ES-I3 (cell line): ENCODE results near the gene FAP.

ENCODE experiments used
- H3K36me3 ChIP-seq: 2 replicates; pipeline ENCODE4 v1.6.1; 2013; ENCODE audit warnings: mild to moderate bottlenecking, low read length, control low read depth, moderate library complexity; ENCODE audit not compliant: insufficient read depth
- H3K4me1 ChIP-seq: 2 replicates; pipeline ENCODE4 v1.6.1; 2013; ENCODE audit warnings: mild to moderate bottlenecking, control low read depth, low read length; ENCODE audit not compliant: insufficient read depth
- H3K9ac ChIP-seq: 2 replicates; pipeline ENCODE4 v1.6.1; 2013; ENCODE audit warnings: low read depth, mild to moderate bottlenecking, low read length, moderate library complexity
- H3K9me3 ChIP-seq: 2 replicates; pipeline ENCODE4 v1.6.1; 2013; ENCODE audit warnings: mild to moderate bottlenecking, low read length, moderate library complexity; ENCODE audit not compliant: control insufficient read depth, insufficient read depth

FAP gene

GRCh38 chr2:162243294-162243693 lies at the start of gene FAP:
Gene FAP, minus strand, starts transcription at chr2:162243445. Its CDS starts 118 bp downstream, at chr2:162243327.
- H3K4me1 ChIP-seq: peaks cover 3% of the 10 kb centered on the region; the same call in 1 of the 2 replicates
- H3K9ac ChIP-seq: no peak within 1 kb of the TSS
- no peaks in the 10 kb centered on the region for H3K36me3 ChIP-seq
- no peaks in the 10 kb centered on the region for H3K9me3 ChIP-seq

GRCh38 chr2:162291748-162292147 lies 48.5 kb upstream of the FAP start:
- no peak overlapping the region for H3K9ac ChIP-seq
- H3K36me3 ChIP-seq: no peaks in the 10 kb centered on the region
- no peaks in the 10 kb centered on the region for H3K4me1 ChIP-seq
- H3K9me3 ChIP-seq: no peaks in the 10 kb centered on the region

GRCh38 chr2:162282765-162283425 lies 39.6 kb upstream of the FAP start:
- Histone ChIP-seq H3K9me3 (no peaks in the 10 kb centered on the region), H3K9ac (no peak overlapping the region), H3K36me3 (no peaks in the 10 kb centered on the region), H3K4me1 (no peaks in the 10 kb centered on the region)

GRCh38 chr2:162280654-162281053 lies 37.4 kb upstream of the FAP start:
- no peaks in the 10 kb centered on the region for H3K4me1 ChIP-seq
- no peak overlapping the region for H3K9ac ChIP-seq
- H3K9me3 ChIP-seq: no peaks in the 10 kb centered on the region
- no peaks in the 10 kb centered on the region for H3K36me3 ChIP-seq

- no peaks in the 10 kb centered on the region for H3K36me3 ChIP-seq
- H3K4me1 ChIP-seq: no peaks in the 10 kb centered on the region
- H3K9ac ChIP-seq: no peak overlapping the region
- H3K9me3 ChIP-seq: no peaks in the 10 kb centered on the region
Observed at GRCh38 chr2:162277381-162277780, 34.1 kb upstream of the FAP start.

GRCh38 chr2:162267996-162268395 lies 24.8 kb upstream of the FAP start:
- no peaks in the 10 kb centered on the region for H3K4me1 ChIP-seq
- H3K9ac ChIP-seq: no peak overlapping the region
- no peaks in the 10 kb centered on the region for H3K9me3 ChIP-seq
- no peaks in the 10 kb centered on the region for H3K36me3 ChIP-seq

- H3K4me1 ChIP-seq: no peaks in the 10 kb centered on the region
- no peaks in the 10 kb centered on the region for H3K9me3 ChIP-seq
- H3K9ac ChIP-seq: no peak overlapping the region
- no peaks in the 10 kb centered on the region for H3K36me3 ChIP-seq
Observed at GRCh38 chr2:162267496-162267895, 24.3 kb upstream of the FAP start.

- Histone ChIP-seq H3K9me3 (no peaks in the 10 kb centered on the region), H3K36me3 (no peaks in the 10 kb centered on the region), H3K9ac (no peak overlapping the region), H3K4me1 (no peaks in the 10 kb centered on the region)
Observed at GRCh38 chr2:162266460-162266760, 23.2 kb upstream of the FAP start.

GRCh38 chr2:162265666-162266459 lies 22.6 kb upstream of the FAP start:
- Histone ChIP-seq H3K9me3 (no peaks in the 10 kb centered on the region), H3K36me3 (no peaks in the 10 kb centered on the region), H3K9ac (no peak overlapping the region), H3K4me1 (no peaks in the 10 kb centered on the region)

- Histone ChIP-seq H3K4me1 (no peaks in the 10 kb centered on the region), H3K36me3 (no peaks in the 10 kb centered on the region), H3K9ac (no peak overlapping the region), H3K9me3 (no peaks in the 10 kb centered on the region)
Observed at GRCh38 chr2:162261032-162261945, 18.0 kb upstream of the FAP start.

GRCh38 chr2:162258686-162259085 lies 15.4 kb upstream of the FAP start:
- H3K4me1 ChIP-seq: no peaks in the 10 kb centered on the region

GRCh38 chr2:162258169-162258568 lies 14.9 kb upstream of the FAP start:
- Histone ChIP-seq H3K36me3 (no peaks in the 10 kb centered on the region), H3K9me3 (no peaks in the 10 kb centered on the region), H3K4me1 (no peaks in the 10 kb centered on the region), H3K9ac (no peak overlapping the region)

More at GRCh38 chr2:162258686-162259085, 15.4 kb upstream of the FAP start:
- no peak overlapping the region for H3K9ac ChIP-seq
- H3K9me3 ChIP-seq: no peaks in the 10 kb centered on the region
- no peaks in the 10 kb centered on the region for H3K36me3 ChIP-seq

- Histone ChIP-seq H3K36me3 (no peaks in the 10 kb centered on the region), H3K9ac (no peak overlapping the region), H3K4me1 (no peaks in the 10 kb centered on the region), H3K9me3 (no peaks in the 10 kb centered on the region)
Observed at GRCh38 chr2:162257425-162257824, 14.2 kb upstream of the FAP start.

GRCh38 chr2:162256591-162256991 lies 13.3 kb upstream of the FAP start:
- Histone ChIP-seq H3K9ac (no peak overlapping the region), H3K36me3 (no peaks in the 10 kb centered on the region), H3K4me1 (no peaks in the 10 kb centered on the region), H3K9me3 (no peaks in the 10 kb centered on the region)
